GM19468 (cell line): ENCODE measurements around the gene GPSM1.

Experiments used
- ATAC-seq: cut with Tn5 transposase; IDR thresholded peaks from one replicate; pipeline ENCODE4 v1.9.1; 2021; ENCODE audit warnings: mild to moderate bottlenecking, moderate library complexity, moderate number of reproducible peaks; ENCODE audit not compliant: unreplicated experiment; ENCODE audit errors: extremely low read depth

GPSM1 gene

GRCh38 chr9:136387217-136387616 is 59.9 kb downstream of the GPSM1 start:
- ATAC-seq = no peak

GRCh38 chr9:136389396-136389795 is 62.1 kb downstream of the GPSM1 start:
- ATAC-seq = no peak

GRCh38 chr9:136391737-136392537 is 64.6 kb downstream of the GPSM1 start:
- no peak for ATAC-seq

GRCh38 chr9:136392538-136393449 is 65.5 kb downstream of the GPSM1 start:
- no peak for ATAC-seq

- ATAC-seq = no peak
Observed at GRCh38 chr9:136393531-136393930, 66.2 kb downstream of the GPSM1 start.

DNA sequence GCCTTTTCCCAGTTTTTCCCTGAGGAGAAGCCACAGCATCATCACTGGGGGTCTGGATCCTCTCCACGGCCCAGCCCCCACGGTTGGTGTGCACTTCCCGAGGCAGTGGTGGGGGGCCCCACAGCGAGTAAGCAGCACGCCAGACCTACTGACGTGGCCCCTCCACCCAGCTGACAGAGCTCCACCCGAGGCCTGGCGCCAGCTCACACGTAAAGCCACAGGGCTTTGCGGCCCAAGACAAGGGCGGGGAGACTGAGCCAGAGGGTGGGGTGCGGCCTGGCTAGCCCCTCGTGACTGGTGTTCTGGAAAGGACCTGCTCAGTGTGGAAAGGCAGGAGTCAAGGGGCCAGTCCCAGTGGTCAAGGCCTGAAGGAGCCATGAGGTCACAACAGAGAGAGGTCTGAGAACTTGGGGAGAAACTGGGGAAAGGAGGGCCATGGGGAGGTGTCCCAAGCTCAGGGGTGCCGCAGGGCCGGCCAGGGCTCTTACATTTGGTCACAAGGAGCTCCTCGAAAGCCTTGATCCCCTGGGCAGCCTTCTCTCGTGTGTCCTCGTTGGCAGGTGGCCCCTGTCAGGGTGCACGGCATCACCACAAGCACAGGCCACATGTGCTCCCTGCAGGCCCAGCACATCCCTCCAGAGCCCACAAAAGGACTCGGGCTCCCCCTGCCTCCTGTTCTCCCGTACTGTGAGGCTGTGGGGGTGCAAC is 67.1 kb downstream of the GPSM1 start:
- ATAC-seq = no peak

GRCh38 chr9:136395020-136395340 is 67.6 kb downstream of the GPSM1 start:
- ATAC-seq = no peak

DNA sequence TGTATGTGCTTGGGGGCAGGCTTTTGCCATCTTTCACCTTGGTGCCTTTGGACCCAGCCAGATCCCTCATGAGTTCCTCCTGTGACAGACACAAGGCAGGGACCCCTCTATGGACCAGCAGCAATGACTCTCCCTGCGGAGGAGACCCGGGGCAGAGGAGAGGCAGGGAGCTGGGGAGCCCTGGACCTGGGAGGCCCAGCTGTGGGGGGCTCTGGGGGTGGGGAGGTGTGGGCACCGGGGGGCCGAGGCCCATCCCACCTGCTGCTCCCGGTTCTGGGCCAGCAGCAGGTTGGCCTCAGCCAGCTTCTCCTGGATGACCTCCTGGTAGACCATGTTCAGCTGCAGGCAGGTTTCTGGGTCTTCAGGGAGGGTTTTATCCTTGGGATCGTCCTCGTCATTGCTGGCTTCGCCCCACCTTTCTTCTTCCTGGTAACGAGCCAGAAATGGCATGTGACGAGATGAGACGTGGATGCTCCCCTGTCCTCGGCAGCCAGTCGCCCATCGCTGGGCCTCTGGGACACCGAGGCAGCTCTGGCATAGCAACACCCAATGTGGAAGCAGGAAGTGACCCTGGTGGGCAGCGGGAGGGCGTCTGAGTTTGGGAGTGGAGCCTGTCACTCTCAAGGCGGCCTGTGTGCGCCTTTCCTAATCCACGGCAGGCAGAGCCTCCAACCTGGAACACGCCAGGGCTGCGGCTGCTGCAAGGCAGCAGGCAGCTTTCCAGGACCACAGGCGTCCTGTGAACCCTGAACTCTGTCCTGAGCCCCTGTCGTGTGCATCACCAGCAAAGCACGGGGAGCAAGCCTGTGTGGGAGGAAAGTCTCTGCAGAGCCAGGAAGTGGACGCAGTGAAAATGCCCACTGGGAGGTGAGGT is 68.2 kb downstream of the GPSM1 start:
- no peak for ATAC-seq

DNA sequence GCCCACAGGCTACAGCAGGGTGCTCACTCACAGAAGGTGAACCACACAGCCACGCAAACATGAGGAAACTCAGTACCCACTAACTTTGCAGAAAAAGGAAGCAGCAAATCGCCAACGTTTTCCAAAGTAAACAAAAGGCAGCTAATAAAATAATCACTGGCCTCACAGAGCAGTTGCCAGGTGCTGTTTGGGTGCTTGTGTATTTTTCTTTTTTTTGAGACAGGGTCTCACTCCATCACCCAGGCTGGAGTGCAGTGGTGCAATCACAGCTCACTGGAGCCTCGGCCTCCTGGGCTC is 68.8 kb downstream of the GPSM1 start:
- ATAC-seq = no peak

DNA sequence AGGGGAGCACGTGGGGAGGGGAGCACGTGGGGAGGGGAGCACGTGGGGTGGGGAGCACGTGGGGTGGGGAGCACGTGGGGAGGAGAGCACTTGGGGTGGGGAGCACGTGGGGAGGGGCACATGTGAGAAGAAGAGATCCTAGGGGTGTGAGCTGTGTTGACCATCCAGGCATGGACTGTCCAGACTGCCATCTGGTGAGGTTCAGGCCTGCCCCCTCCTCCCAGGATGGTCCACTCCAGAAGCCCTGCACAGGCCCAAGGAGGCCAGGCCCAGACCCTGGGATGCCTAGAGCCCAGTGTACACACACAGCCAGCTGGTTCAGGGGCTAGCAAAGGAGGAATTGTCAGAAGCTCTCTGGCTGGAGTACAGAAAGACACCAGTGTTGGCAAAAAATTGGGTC is 70.3 kb downstream of the GPSM1 start:
- ATAC-seq = no peak

GRCh38 chr9:136398286-136398685 is 70.9 kb downstream of the GPSM1 start:
- ATAC-seq = no peak

DNA sequence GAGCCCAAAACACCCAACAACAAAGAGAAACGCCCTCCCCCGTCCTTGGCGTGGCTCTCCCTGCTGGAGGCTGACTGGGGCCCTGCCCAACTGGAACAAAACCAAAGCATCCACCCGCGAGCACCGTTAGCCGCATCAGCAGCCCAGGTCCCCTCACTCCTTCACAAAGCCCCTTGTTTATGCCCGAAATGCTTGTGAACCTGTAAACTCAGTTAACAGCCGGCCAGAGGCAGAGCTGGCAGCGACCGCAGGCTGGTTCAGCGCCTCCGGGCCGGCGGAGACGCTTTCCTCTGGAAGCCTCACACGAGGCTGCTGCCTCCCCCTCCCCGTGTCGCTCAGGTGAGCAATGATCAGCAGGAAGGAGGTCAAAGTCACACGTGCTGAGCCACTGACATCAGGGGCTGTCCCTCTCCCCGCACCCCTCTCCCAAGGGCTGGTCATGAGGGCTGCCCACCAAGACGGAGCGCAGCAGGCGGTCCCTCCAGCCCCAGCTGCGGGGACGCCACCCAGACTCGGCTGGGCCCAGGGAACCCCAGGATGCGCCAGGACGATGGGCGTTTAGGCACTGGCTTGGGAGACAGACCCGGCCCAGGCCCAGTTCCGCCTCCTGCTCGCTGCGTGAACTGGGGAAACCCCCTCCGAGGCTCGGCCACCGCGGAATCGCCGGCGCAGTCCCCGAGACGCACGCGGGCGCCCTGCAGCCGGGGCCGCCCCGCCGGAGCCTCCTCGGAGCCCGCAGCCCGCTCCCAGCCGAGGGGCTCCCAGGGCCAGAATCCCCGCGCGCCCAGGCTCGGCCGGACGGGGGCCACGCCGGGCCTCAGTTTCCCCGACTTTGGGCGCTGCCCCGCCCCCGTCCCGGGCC is 72.1 kb downstream of the GPSM1 start:
- no peak for ATAC-seq

GRCh38 chr9:136400038-136400834 is 72.9 kb downstream of the GPSM1 start, which contains the start of gene SNAPC4:
TSS of gene SNAPC4 (minus strand) at chr9:136400170. CDS start at chr9:136398428, 1,742 bp downstream.
- ATAC-seq = peak; percentile 48

GRCh38 chr9:136401173-136401922 is 74.0 kb downstream of the GPSM1 start:
- no peak for ATAC-seq

DNA sequence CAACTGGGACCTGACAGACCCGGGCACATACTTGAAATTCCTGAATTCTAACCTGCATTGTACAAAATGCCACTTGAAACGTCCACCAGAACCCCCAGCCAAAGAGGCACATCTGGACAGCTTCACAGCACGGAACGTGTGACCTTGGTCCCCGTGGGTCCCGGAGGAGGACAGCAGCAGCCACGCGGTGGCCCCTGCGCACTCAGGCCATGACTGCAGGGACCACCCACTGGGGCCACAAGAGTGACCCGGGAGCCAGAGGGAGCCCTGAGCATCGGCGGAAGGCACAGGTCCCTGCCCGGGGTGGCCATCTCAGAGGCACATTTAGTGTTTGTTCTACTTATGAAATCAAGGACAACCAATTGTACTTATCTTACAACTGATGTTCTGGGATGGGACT is 74.7 kb downstream of the GPSM1 start:
- no peak for ATAC-seq

- ATAC-seq = no peak
Observed at GRCh38 chr9:136403538-136403914, 76.2 kb downstream of the GPSM1 start.

GRCh38 chr9:136403915-136404800 is 76.8 kb downstream of the GPSM1 start:
- no peak for ATAC-seq
